ENCODE results near the gene INO80.
"Not testable (repeated sequence)": the region's sequence is repeated elsewhere in the genome, so short reads cannot be mapped to it uniquely, and the experiment has no call there.

INO80 gene, protein sequence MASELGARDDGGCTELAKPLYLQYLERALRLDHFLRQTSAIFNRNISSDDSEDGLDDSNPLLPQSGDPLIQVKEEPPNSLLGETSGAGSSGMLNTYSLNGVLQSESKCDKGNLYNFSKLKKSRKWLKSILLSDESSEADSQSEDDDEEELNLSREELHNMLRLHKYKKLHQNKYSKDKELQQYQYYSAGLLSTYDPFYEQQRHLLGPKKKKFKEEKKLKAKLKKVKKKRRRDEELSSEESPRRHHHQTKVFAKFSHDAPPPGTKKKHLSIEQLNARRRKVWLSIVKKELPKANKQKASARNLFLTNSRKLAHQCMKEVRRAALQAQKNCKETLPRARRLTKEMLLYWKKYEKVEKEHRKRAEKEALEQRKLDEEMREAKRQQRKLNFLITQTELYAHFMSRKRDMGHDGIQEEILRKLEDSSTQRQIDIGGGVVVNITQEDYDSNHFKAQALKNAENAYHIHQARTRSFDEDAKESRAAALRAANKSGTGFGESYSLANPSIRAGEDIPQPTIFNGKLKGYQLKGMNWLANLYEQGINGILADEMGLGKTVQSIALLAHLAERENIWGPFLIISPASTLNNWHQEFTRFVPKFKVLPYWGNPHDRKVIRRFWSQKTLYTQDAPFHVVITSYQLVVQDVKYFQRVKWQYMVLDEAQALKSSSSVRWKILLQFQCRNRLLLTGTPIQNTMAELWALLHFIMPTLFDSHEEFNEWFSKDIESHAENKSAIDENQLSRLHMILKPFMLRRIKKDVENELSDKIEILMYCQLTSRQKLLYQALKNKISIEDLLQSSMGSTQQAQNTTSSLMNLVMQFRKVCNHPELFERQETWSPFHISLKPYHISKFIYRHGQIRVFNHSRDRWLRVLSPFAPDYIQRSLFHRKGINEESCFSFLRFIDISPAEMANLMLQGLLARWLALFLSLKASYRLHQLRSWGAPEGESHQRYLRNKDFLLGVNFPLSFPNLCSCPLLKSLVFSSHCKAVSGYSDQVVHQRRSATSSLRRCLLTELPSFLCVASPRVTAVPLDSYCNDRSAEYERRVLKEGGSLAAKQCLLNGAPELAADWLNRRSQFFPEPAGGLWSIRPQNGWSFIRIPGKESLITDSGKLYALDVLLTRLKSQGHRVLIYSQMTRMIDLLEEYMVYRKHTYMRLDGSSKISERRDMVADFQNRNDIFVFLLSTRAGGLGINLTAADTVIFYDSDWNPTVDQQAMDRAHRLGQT (N-terminal part only)

DNA sequence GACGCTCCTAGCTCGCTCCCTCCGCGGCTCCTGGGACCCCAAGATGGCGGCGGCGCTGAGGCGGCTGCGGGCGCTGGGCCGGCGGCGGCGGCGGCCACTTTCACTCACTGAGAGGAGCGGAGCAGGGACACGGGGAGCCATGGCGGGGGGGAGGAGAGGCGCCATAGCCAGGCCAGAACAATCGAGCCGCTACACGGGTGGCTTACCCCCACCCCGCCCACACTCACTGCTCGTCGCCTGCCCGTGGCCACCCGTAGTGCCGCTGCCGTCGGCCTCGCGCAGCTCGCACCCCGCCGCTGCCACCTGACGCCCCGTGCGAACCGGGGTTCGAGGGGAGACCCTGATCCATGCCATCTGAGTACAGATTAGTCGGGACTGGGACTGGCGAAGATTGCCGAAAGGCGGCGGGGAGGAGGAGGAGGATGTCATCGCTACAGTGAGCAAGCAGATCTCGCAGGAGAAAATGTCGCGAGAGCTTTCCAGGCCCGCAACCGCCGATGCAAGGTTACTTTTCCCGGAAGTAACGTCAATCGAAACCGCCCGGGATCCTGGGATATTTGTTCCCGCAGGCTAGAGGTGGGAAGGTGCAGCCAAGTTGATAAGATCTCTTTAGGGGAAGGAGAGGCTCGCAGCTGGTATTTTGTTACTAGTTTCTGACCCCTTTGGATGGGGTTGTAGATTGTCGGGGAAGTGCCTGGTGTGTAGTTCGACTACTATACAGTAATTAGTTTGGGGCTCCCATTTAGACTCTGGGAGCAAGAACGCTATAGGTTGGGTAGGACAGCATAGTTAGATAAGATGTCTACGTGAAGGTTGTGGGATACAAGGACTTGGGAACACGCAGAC lies at the start of gene INO80:
Gene INO80, minus strand, starts transcription at position 165 of the 846 bp plus-strand sequence. CDS start 19,970 bp downstream, outside the sequence.
- FAIRE-seq (peak; percentile 84), DNase-seq (ENCODE audit: insufficient read length, low spot score) (peak; percentile 89)
- peak; percentile 58; the same call in 1 of the 2 replicates for TF ChIP-seq POLR2A (IDR thresholded peaks at IDR 0.05; ENCODE audit: low read depth, low read length)

DNA sequence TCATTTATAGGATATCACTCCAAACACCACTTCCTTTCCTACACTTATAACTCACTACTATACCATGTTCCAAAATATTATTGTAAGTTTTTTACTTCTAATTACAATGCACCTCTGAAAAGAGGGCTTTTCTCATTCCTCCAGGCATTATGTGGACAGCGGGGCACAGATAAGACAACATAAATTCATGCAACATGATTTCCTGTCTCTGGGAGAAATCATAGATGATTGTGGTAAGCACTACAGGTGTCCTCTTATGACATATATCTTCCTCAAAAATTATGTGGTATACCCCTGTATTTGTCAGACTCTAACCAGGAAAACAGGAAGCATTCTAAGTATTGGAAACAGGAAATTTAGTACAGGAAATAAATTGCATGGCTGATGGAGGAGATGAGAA lies 45.7 kb upstream of the INO80 start:
- DNase-seq (ENCODE audit: insufficient read length, low spot score) (no peak), FAIRE-seq (peak; percentile 11)
- TF ChIP-seq POLR2A (IDR thresholded peaks at IDR 0.05; ENCODE audit: low read depth, low read length), result no peak

DNA sequence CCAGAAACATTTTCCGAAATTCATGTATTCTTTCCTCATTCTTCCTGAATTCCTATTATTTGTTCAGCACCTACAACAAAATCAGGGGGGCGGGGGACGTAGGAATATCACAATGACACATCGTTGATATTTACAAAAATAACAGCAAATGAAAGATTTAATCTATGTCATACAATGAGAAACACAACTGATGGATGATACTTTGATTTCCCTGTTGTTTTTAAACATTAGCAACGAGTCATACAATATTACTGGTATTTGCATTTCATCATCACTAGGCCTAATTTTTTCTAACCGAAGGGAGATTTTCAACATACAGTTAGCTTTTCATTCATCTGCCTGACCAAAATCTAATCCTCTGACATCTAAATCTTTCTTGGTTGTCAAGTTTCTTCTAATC lies 45.3 kb upstream of the INO80 start:
- DNase-seq (ENCODE audit: insufficient read length, low spot score) (no peak), FAIRE-seq (peak; percentile 50)
- TF ChIP-seq POLR2A (IDR thresholded peaks at IDR 0.05; ENCODE audit: low read depth, low read length), result no peak

DNA sequence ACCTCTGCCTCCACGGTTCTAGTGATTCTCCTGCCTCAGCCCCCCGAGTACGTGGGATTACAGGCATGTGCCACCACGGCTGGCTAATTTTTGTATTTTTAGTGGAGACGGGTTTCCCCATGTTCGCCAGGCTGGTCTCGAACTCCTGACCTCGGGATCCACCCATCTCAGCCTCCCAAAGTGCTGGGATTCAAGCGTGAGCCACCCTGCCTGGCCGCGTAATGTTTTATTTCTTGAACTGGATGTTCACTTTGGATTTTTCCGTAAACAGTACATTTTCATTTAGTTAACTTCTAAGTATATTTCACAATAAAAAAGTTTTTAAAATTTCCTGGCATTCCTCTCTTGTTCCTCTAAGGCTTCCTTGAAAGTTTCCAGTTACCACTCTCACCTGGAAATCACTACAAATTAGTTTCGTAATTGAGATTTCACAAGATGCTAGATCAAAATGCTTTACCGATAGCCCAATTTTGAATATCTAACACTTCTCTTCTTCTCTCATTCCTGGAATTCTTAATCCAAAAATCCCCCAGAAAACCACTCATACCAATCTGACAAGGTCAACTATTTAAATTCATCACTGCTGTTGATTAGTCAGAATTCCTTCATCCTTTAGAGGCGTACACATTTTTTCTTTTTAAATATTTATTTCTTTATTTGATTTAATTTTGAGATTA lies 44.7 kb upstream of the INO80 start:
- no peak for TF ChIP-seq POLR2A (IDR thresholded peaks at IDR 0.05; ENCODE audit: low read depth, low read length)
- DNase-seq (ENCODE audit: insufficient read length, low spot score) (no peak), FAIRE-seq (no peak)

DNA sequence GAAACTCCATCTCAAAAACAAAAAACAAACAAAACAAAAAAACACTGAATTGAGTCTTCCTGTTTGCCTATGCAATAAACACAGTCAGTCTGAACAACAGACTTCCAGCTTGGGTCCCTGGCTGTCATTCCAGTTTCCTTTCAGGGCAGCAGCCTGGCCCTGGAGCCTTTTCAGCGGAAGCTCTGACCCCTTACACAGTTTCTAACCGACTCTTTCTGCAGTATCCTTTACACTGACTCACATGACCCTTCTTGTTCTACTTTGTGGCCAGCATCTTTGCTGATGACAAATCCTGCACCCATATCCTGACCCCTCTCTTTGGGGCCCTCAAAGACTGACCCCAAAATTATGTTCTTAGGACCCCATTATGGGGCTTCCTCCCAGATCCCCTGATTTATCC lies 38.3 kb upstream of the INO80 start:
- no peak for FAIRE-seq
- TF ChIP-seq POLR2A (IDR thresholded peaks at IDR 0.05; ENCODE audit: low read depth, low read length), result no peak
- no peak for DNase-seq (ENCODE audit: insufficient read length, low spot score)

DNA sequence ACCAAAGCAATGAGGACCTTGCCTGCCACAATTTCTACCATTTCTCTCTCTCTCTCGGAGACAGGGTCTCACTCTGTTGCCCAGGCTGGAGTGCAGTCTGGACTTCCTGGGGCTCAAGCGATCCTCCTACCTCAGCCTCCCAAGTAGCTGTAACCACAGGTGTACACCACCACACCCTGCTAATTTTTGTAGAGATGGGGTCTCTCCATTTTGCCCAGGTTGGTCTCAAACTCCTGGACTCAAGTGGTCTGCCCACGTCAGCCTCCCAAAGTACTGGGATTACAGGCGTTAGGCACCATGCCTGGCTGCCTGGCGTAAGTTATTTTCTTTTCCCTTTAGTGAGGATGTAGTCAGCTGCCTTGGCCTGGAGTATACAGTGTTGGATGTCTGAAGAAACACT lies 37.7 kb upstream of the INO80 start:
- FAIRE-seq (no peak), DNase-seq (ENCODE audit: insufficient read length, low spot score) (no peak)
- no peak for TF ChIP-seq POLR2A (IDR thresholded peaks at IDR 0.05; ENCODE audit: low read depth, low read length)

DNA sequence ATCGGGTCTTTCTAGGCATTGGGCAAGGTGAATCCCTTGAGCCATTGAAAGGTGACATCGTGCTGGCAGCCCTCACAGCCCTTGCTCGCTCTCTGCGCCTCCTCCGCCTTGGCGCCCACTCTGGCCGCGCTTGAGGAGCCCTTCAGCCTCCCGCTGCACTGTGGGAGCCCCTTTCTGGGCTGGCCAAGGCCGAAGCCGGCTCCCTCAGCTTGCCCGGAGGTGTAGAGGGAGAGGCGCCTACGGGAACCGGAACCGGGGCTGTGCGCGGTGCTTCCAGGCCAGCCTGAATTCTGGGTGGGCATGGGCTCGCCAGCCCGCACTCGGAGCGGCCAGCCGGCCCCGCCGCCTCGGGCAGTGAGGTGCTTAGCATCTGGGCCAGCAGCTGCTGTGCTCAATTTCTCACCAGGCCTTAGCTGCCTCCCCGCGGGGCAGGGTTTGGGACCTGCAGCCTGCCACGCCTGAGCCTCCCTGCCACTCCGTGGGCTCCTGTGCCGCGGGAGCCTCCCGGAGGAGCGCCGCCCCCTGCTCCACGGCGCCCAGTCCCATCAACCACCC lies 35.4 kb upstream of the INO80 start:
- FAIRE-seq, result no peak
- TF ChIP-seq POLR2A (IDR thresholded peaks at IDR 0.05; ENCODE audit: low read depth, low read length), result no peak
- no peak for DNase-seq (ENCODE audit: insufficient read length, low spot score)

DNA sequence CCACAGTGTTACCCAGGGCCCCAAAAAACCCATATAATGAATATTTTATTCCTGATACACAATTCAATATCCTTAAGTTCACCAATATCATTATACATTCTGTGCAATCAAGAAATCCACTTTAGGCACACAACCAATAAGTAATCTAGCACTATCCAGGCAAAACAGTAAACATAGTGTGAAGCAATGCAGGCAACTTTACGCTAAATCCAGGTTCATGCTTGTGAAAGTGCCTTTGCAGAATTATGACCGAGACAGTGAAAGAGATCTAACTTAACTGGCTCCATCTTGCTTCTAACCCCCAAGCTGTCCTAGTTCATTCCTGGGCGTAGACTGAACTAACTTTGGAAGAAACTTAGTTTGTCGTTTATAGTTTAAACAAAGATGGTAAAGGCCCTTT lies 34.2 kb upstream of the INO80 start:
- TF ChIP-seq POLR2A (IDR thresholded peaks at IDR 0.05; ENCODE audit: low read depth, low read length), result no peak
- DNase-seq (ENCODE audit: insufficient read length, low spot score) (no peak), FAIRE-seq (no peak)

DNA sequence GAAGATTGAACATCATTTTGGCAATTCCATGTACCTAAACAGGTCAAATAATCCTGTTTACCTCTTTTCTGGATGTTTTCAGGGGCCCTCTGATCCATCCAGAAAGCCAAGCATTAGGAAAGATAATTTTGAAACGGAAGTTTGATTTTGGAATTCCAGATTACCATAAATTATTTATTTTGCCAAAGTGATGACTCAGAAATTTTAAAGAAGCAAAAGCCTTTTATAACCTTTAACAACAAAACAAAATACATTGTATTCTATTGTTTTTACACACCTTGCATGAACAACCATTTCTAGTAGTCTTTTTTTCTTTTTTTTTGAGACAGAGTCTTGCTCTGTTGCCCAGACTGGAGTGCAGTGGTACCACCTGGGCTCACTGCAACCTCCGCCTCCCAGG lies 32.0 kb upstream of the INO80 start:
- TF ChIP-seq POLR2A (IDR thresholded peaks at IDR 0.05; ENCODE audit: low read depth, low read length), result no peak
- DNase-seq (ENCODE audit: insufficient read length, low spot score) (no peak), FAIRE-seq (no peak)

DNA sequence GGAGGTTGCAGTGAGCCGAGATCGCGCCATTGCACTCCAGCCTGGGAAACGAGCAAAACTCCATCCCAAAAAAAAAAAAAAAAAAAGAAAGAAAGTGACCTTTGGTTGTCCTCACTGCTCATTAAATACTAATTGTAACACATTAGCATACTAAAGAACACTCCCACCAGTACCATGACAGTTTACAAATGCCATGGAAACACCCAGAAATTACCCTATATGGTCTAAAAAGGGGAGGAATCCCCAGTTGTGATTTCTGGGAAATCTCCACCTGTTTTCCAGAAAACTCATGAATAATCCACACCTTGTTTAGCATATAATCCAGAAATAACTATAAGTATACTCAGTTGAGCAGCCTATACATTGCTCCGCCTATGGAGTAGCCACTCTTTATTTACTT lies 23.5 kb upstream of the INO80 start:
- DNase-seq (ENCODE audit: insufficient read length, low spot score), result no peak
- no peak for FAIRE-seq
- TF ChIP-seq POLR2A (IDR thresholded peaks at IDR 0.05; ENCODE audit: low read depth, low read length), result no peak

DNA sequence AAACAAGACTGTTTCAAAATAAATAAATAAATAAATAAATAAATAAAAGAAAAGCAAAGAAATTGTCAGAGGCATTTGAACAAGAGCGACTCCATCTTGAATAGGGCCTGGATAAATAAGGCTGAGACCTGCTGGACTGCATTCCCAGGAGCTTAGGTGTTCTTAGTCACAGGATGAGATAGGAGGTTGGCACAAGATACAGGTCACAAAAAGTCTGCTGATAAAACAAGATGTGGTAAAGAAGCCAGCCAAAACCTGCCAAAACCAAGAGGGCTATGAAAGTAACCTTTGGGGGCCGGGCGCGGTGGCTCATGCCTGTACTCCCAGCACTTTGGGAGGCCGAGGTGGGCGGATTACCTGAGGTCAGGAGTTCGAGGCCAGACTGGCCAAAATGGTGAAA lies 23.0 kb upstream of the INO80 start:
- DNase-seq (ENCODE audit: insufficient read length, low spot score); FAIRE-seq: not testable (repeated sequence)

DNA sequence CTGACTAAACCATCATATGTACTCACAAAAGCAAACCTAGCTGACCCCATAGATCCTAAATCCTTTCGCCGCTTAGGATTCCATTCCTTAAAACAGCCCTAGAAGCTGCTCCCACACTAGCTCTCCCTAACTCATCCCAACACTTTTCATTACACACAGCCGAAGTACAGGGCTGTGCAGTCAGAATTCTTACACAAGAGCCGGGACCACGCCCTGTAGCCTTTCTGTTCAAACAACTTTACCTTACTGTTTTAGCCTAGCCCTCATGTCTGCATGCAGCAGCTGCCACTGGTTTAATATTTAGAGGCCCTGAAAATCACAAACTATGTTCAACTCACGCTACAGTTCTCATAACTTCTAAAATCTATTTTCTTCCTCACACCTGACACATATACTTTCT lies 19.5 kb upstream of the INO80 start:
- not testable (repeated sequence) for DNase-seq (ENCODE audit: insufficient read length, low spot score); FAIRE-seq

All from H54 (cell line).